Measurements from ENCODE around the gene RHOXF2. TPM values are rescaled to one million over a fixed set of nuclear protein-coding genes. Genes with fewer than 3 reads are reported as not detected.

The RHOXF2 gene
- total and polyA plus RNA-seq, 2 donors from 2014 or later = not detected

DNA sequence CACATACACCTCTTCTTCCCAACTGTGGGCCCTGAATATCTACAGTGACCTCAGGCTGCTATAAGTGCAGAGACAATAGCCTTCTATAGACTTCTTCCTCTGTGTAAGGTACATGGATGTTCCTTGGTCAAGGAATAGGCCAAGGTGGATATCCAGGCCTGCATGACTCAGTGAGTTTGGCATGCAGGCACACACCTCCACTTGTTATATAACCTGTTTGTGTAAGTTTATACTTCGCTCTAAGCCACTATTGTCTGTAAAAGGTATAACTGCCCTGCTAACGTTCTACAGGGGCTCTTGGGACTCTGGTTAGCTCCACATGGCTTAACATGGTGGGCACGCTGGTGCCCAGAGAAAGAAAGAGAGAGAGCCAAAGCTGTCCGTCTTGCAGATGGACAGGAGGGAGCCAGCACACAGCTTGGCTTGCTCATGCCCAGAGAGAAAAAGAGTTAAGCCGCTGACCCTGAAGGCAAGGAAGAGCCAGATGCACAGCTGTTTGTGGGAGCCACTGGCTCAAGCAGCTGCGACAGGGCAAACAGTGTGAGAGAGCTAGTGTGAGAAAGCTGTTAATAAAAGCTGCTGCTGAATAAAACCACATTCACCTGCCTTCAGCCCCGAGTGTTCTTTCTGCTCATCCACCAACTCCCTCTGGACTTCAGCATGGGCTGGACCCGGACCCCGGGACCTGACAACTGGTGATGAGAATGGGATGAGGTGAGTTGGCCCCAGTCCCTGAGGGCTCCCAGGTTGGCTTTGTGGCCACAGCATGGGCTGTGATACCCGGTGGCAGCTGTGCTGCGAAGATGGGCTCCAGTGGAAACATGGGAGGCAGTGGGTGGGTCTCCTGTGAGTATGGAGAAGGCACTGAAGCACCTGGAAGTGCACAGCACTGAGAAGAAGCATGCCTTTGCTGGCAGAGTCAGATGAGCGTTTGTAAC lies 47.7 kb downstream of the RHOXF2 start:
- TF ChIP-seq, protein P1, sequence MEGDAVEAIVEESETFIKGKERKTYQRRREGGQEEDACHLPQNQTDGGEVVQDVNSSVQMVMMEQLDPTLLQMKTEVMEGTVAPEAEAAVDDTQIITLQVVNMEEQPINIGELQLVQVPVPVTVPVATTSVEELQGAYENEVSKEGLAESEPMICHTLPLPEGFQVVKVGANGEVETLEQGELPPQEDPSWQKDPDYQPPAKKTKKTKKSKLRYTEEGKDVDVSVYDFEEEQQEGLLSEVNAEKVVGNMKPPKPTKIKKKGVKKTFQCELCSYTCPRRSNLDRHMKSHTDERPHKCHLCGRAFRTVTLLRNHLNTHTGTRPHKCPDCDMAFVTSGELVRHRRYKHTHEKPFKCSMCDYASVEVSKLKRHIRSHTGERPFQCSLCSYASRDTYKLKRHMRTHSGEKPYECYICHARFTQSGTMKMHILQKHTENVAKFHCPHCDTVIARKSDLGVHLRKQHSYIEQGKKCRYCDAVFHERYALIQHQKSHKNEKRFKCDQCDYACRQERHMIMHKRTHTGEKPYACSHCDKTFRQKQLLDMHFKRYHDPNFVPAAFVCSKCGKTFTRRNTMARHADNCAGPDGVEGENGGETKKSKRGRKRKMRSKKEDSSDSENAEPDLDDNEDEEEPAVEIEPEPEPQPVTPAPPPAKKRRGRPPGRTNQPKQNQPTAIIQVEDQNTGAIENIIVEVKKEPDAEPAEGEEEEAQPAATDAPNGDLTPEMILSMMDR (IDR thresholded peaks at IDR 0.05; ENCODE audit: borderline replicate concordance, extremely low read depth, insufficient read depth) = no peak
- intact Hi-C loops (cut with DNase I) = no loop called here
- no peak overlapping the region for H3K9ac ChIP-seq (ENCODE audit: low read length in 3 of 3)
- H3K27me3 ChIP-seq (ENCODE audit: control insufficient read depth, insufficient read depth, low read length) = no peaks in the 10 kb centered on the region
- H3K4me1 ChIP-seq (ENCODE audit: control insufficient read depth in 2 of 3, insufficient read depth in 2 of 3, low read depth in 1 of 3, low read length in 3 of 3) = no peaks in the 10 kb centered on the region
- DNase-seq (no peak), FAIRE-seq (no peak)
- H3K9me3 ChIP-seq (ENCODE audit: control insufficient read depth in 2 of 3, insufficient read depth in 1 of 3, low read length in 3 of 3) = no peaks in the 10 kb centered on the region
- no peaks in the 10 kb centered on the region for H3K36me3 ChIP-seq (ENCODE audit: control insufficient read depth in 2 of 3, insufficient read depth in 3 of 3, low read length in 3 of 3)
- H3K4me3 ChIP-seq (ENCODE audit: low read length in 3 of 3) = no peak overlapping the region
- no peak overlapping the region for H3K27ac ChIP-seq (ENCODE audit: low read depth in 2 of 2, low read length in 2 of 2)

DNA sequence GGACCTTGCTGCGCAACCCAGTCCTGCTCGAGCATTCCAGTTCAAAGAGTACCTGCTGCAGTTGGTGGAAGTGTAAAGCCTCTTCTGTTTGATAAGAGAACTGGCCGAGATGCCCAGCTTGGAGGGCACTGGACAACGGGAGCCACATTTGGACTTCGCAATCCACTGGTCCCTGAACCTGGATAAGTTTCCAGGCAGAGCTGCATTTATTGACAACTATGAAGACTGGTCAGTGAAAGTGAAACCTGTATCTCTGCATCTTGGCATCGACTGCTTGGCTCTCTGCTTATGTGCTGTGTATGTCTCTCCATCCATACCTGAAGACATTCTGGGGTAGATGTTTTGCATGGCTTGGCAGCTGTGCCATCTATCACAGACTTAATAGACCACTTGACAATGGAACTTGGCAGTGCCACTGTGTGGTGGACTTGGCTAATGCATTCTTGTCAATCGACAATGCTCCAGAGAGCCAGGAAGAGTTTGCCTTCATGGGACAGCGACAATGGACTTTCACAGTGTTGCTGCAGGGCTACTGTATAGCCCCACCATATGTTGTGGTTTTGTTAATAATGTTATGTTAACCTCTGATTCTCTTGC lies 48.7 kb downstream of the RHOXF2 start:
- TF ChIP-seq, protein P1 (IDR thresholded peaks at IDR 0.05; ENCODE audit: borderline replicate concordance, extremely low read depth, insufficient read depth) = no peak
- Histone ChIP-seq H3K9me3 (ENCODE audit: control insufficient read depth in 2 of 3, insufficient read depth in 1 of 3, low read length in 3 of 3) (no peaks in the 10 kb centered on the region), H3K36me3 (ENCODE audit: control insufficient read depth in 2 of 3, insufficient read depth in 3 of 3, low read length in 3 of 3) (no peaks in the 10 kb centered on the region), H3K9ac (ENCODE audit: low read length in 3 of 3) (no peak overlapping the region), H3K27me3 (ENCODE audit: control insufficient read depth, insufficient read depth, low read length) (no peaks in the 10 kb centered on the region), H3K4me1 (ENCODE audit: control insufficient read depth in 2 of 3, insufficient read depth in 2 of 3, low read depth in 1 of 3, low read length in 3 of 3) (no peaks in the 10 kb centered on the region), H3K4me3 (ENCODE audit: low read length in 3 of 3) (no peak overlapping the region), H3K27ac (ENCODE audit: low read depth in 2 of 2, low read length in 2 of 2) (no peak overlapping the region)
- FAIRE-seq (no peak), DNase-seq (peak in 3 of 5 donors; percentile 31 to 68 (median 63))
- intact Hi-C loops (cut with DNase I) = no loop called here

DNA sequence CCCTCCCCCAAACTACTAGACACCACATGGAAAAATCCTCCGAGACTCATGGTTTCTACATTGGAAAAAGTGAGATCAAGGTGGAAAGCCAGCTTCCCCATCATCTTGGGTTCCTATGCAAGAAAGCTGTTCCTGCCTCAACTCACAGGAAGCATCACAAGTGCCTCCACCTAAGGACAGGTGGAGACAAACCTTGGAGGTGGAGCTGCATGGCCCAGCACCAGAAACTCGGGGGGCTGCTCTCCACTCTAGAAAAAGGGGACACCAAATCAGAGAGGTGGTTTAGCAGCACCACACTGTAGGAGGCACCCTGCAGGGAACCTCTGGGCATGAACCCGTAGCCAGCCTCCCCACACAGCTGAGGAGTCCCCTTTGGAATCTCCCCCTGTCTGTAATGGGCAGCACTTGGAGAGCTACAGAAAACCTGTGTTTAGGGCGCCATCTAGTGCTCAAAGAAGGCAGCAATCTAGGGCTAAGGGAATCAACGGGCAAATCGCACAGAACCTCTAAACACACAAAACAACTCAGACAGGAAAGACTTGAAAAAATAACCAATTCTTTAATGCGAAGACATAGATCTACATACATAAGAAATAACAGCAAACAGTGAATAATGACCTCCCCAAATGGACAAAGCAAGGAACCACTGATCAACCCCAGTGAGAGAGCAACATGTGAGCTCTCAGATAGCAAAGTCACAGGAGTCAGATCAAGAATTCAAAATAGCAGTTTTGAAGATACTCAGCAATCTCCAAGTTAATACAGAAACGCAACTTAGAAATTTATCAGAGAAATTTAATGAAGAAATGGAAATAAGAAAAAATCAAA lies 55.2 kb downstream of the RHOXF2 start:
- FAIRE-seq = peak; percentile 68
- peaks cover 2% of the 10 kb centered on the region for H3K27me3 ChIP-seq (ENCODE audit: control insufficient read depth, insufficient read depth, low read length)
- H3K9ac ChIP-seq (ENCODE audit: low read length in 3 of 3) = no peak overlapping the region
- H3K4me3 ChIP-seq (ENCODE audit: low read length in 3 of 3) = no peak overlapping the region
- intact Hi-C loops (cut with DNase I) = no loop called here
- TF ChIP-seq, protein P1 (IDR thresholded peaks at IDR 0.05; ENCODE audit: borderline replicate concordance, extremely low read depth, insufficient read depth) = peak; percentile 48
- DNase-seq = peak in 4 of 5 donors; percentile 51 to 76 (median 70)
- no peaks in the 10 kb centered on the region for H3K4me1 ChIP-seq (ENCODE audit: control insufficient read depth in 2 of 3, insufficient read depth in 2 of 3, low read depth in 1 of 3, low read length in 3 of 3)
- H3K9me3 ChIP-seq (ENCODE audit: control insufficient read depth in 2 of 3, insufficient read depth in 1 of 3, low read length in 3 of 3) = no peaks in the 10 kb centered on the region
- no peak overlapping the region for H3K27ac ChIP-seq (ENCODE audit: low read depth in 2 of 2, low read length in 2 of 2)
- H3K36me3 ChIP-seq (ENCODE audit: control insufficient read depth in 2 of 3, insufficient read depth in 3 of 3, low read length in 3 of 3) = no peaks in the 10 kb centered on the region

Other genes starting within 250 kb of the RHOXF2 start
- 7.7 TPM for gene NKAP, start 214.9 kb upstream of the RHOXF2 start, total RNA-seq
- gene NKAP, start 214.9 kb upstream of the RHOXF2 start, polyA plus RNA-seq (ENCODE audit: insufficient read depth, low read depth, low replicate concordance) = 9.9 TPM
- not detected for gene RHOXF2B, start 80.9 kb upstream of the RHOXF2 start, total RNA-seq
- gene RHOXF2B, start 80.9 kb upstream of the RHOXF2 start, polyA plus RNA-seq (ENCODE audit: insufficient read depth, low read depth, low replicate concordance) = not detected
- gene RHOXF1, start 42.7 kb upstream of the RHOXF2 start, total RNA-seq = 0.79 TPM
- gene RHOXF1, start 42.7 kb upstream of the RHOXF2 start, polyA plus RNA-seq (ENCODE audit: insufficient read depth, low read depth, low replicate concordance) = 0.97 TPM
- 13.0 TPM for gene ZBTB33, start 92.2 kb downstream of the RHOXF2 start, total RNA-seq
- 4.4 TPM for gene ZBTB33, start 92.2 kb downstream of the RHOXF2 start, polyA plus RNA-seq (ENCODE audit: insufficient read depth, low read depth, low replicate concordance)
- 1.2 TPM for gene TMEM255A, start 152.8 kb downstream of the RHOXF2 start, total RNA-seq
- gene TMEM255A, start 152.8 kb downstream of the RHOXF2 start, polyA plus RNA-seq (ENCODE audit: insufficient read depth, low read depth, low replicate concordance) = 2.8 TPM
- gene ATP1B4, start 203.5 kb downstream of the RHOXF2 start, total RNA-seq = not detected
- gene ATP1B4, start 203.5 kb downstream of the RHOXF2 start, polyA plus RNA-seq (ENCODE audit: insufficient read depth, low read depth, low replicate concordance) = not detected

All from kidney (tissue), 14 donors.